Kidney epithelial cell (primary cell): Measurements from ENCODE around the gene LMBRD2. TPM values are rescaled to one million over a fixed set of nuclear protein-coding genes. Genes with fewer than 3 reads are reported as not detected.

Experiments used
- DNase-seq: peaks from one replicate; pipeline ENCODE4 v3.0.0-alpha.2; 2010; ENCODE audit warnings: low read depth
- H3K27me3 ChIP-seq: 2 replicates; pipeline ENCODE4 v1.6.0; 2011; ENCODE audit warnings: low read length; ENCODE audit not compliant: control insufficient read depth, insufficient read depth
- H3K36me3 ChIP-seq: 2 replicates; pipeline ENCODE4 v1.5.1; 2011; ENCODE audit warnings: low read length; ENCODE audit not compliant: control insufficient read depth, insufficient read depth
- H3K4me3 ChIP-seq: 2 replicates; pipeline ENCODE4 v1.5.1; 2011; ENCODE audit warnings: low read depth, mild to moderate bottlenecking, control low read depth, low read length
- CTCF ChIP-seq: IDR thresholded peaks from 2 replicates; pipeline ENCODE4 v1.5.1; 2011; ENCODE audit warnings: mild to moderate bottlenecking, moderate library complexity, low read length, control low read depth, inconsistent platforms; ENCODE audit not compliant: insufficient read depth, poor library complexity, severe bottlenecking
- total RNA-seq: library from RNA; depleted of rRNA; stranded (reverse); fragments of >200 nt; gene quantifications from 2 replicates; pipeline ENCODE4 v1.2.3, GENCODE V29; 2015

Gene LMBRD2
- total RNA-seq, 1 donor from 2014 or later = 6.7 TPM

GRCh38 chr5:36105819-36106218 is 45.9 kb downstream of the LMBRD2 start:
- H3K36me3 ChIP-seq = peaks cover 1% of the 10 kb centered on the region
- TF ChIP-seq CTCF = no peak

GRCh38 chr5:36099748-36100147 is 51.9 kb downstream of the LMBRD2 start:
- no peak for DNase-seq
- Histone ChIP-seq H3K4me3 (no peak overlapping the region), H3K27me3 (no peaks in the 10 kb centered on the region), H3K36me3 (no peaks in the 10 kb centered on the region)
- TF ChIP-seq CTCF = no peak

More at GRCh38 chr5:36105819-36106218, 45.9 kb downstream of the LMBRD2 start:
- H3K27me3 ChIP-seq = no peaks in the 10 kb centered on the region
- H3K4me3 ChIP-seq = no peak overlapping the region
- no peak for DNase-seq

- TF ChIP-seq CTCF = no peak
- Histone ChIP-seq H3K27me3 (no peaks in the 10 kb centered on the region), H3K36me3 (no peaks in the 10 kb centered on the region), H3K4me3 (no peak overlapping the region)
- DNase-seq = no peak
These were observed 55.2 kb downstream of the LMBRD2 start for GRCh38 chr5:36096486-36096885.

- no peak for DNase-seq
- H3K36me3 ChIP-seq = no peaks in the 10 kb centered on the region
- H3K4me3 ChIP-seq = no peak overlapping the region
- peak; percentile 37 for TF ChIP-seq CTCF
- H3K27me3 ChIP-seq = no peaks in the 10 kb centered on the region
These were observed 61.7 kb downstream of the LMBRD2 start for GRCh38 chr5:36089989-36090388.

GRCh38 chr5:36079200-36079781 is 72.4 kb downstream of the LMBRD2 start:
- no peaks in the 10 kb centered on the region for H3K27me3 ChIP-seq
- H3K36me3 ChIP-seq = no peaks in the 10 kb centered on the region
- TF ChIP-seq CTCF = peak; percentile 69
- no peak for DNase-seq
- no peak overlapping the region for H3K4me3 ChIP-seq

- Histone ChIP-seq H3K4me3 (no peak overlapping the region), H3K36me3 (no peaks in the 10 kb centered on the region), H3K27me3 (no peaks in the 10 kb centered on the region)
- no peak for DNase-seq
- no peak for TF ChIP-seq CTCF
These were observed 73.3 kb downstream of the LMBRD2 start for GRCh38 chr5:36078430-36078829.
